Activated T-cell treated with anti-CD3 and anti-CD28 coated beads for 48 hours (primary cell): ENCODE measurements around the gene CUEDC1.

Experiments used
- DNase-seq: peaks from one replicate; pipeline ENCODE4 v3.0.0-alpha.2; 2020; ENCODE audit warnings: low read depth

The CUEDC1 gene, protein sequence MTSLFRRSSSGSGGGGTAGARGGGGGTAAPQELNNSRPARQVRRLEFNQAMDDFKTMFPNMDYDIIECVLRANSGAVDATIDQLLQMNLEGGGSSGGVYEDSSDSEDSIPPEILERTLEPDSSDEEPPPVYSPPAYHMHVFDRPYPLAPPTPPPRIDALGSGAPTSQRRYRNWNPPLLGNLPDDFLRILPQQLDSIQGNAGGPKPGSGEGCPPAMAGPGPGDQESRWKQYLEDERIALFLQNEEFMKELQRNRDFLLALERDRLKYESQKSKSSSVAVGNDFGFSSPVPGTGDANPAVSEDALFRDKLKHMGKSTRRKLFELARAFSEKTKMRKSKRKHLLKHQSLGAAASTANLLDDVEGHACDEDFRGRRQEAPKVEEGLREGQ

DNA sequence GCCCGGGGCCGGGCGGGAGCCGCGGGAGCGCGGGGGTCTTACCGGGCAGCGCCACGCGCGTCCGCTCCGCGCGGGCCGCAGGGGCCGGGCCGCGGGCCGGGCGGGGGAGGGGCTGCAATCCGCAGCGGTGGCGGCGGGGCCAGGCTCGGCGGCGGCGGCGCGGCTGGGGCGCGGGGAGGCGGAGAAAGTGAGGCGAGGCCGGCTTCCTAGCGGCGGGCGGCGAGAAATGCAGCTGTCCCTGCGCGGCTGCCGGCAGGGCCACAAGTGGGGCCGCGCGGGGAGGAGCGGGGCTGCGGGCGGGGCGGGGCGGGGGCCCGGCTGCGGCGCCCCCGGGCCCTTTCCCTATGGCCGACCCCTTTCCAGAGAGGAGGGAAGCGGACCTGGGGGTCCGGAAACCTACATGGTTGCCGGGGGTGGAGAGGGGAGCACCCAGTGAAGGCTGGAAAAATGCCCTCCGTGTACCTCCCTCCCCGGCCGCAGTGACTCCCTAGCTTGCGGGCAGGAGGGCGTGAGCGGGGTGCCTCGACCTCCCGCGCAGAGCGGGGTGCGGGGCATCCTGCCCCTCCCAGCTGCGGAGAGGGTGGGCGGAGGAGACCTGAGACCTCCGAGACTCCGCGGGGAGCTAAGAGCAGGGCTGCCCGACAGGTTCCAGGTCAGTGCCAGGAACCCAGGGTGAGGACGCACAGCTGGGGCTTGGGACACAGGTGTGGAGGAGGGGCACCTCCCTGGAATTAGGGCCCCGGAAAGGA lies at the start of gene CUEDC1:
Gene CUEDC1, minus strand, starts transcription at position 230 of the 749 bp plus-strand sequence. CDS start 69,848 bp downstream, outside the sequence.
- DNase-seq, result peak; percentile 64

DNA sequence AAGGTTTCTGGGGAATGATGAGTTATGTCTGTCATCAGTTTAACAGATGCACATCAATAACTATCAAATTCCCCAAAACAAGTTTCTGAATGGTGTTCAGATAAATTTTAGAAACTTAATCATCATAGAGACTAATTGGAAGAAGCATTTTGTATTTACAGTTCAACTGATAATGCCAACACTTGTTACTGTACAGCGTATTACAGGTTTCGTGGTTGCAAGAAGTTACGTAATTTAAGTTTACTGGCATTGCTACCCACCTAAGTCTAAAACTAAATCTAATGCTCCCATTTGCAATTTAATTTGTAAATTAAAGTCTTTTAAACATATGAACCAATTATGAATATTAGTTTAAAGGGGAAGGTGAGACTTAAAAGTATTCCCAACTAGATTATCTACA lies 48.8 kb upstream of the CUEDC1 start:
- DNase-seq, result no peak

DNA sequence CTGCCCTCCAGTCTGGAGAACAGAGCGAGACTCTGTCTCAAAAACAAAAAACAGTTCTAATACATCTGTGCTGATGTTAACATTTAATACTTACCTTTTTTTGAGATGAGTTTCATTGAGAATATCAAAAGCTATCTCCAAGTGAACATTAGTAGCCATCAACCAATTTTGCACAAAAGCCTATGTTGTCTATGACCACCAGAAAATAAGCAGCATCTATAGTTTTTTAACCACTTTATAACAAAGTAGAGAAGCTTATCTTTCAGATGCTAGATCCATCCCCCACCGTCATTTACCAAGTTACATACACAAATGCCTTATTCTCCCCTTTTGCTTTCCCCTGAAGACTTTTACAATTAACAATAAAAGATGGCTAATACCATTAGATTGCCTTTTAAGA lies 47.8 kb upstream of the CUEDC1 start:
- DNase-seq, result no peak

GRCh38 chr17:58002154-58002948 lies 47.1 kb upstream of the CUEDC1 start:
- DNase-seq, result no peak

GRCh38 chr17:58001461-58002124 lies 46.4 kb upstream of the CUEDC1 start:
- no peak for DNase-seq

DNA sequence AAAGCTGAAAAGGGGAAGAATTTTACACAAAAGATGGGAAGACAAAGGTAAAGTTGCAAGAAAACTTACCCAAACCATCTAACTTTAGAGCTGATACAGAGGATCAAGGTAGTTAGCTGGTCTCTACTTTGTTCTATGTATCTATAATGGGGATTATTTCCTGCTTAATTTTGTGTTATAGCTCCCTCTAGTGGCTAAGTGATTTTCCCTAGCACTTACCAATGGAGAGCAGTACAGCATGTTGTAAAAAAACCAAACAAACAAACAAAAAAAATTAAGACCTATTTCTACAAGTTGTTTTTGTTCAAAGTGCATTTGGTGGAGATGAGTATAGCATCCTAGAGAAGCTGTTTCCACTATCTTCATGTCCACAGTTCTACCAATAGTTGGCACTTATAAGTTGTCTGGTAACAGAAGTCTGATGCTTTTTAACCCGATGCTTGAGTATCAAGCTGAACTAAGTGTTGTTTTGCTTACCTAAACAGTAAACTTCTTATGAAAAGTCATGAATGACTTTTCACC lies 44.3 kb upstream of the CUEDC1 start:
- no peak for DNase-seq

DNA sequence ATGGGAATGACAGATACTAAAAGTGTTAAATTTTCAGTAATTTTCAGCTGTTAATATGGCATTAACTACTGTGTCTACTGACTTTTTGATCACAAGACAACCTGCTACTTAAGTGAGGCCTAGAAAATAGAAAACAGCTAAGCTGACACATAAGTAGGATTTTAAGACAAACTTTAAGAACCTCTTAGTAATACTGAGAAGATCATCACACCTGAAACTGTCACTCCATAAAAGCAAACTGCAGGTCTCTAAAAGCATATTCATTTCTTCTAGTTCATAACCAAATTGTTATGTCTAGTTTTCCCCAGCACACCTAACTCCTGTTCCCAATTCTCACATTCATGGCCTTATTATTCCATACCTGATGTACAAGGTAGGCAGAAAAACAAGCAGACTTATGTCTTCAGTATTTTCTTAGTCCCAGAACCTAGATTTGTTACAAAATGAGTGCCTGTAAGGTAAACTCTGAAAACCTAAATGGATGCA lies 43.8 kb upstream of the CUEDC1 start:
- DNase-seq, result no peak

DNA sequence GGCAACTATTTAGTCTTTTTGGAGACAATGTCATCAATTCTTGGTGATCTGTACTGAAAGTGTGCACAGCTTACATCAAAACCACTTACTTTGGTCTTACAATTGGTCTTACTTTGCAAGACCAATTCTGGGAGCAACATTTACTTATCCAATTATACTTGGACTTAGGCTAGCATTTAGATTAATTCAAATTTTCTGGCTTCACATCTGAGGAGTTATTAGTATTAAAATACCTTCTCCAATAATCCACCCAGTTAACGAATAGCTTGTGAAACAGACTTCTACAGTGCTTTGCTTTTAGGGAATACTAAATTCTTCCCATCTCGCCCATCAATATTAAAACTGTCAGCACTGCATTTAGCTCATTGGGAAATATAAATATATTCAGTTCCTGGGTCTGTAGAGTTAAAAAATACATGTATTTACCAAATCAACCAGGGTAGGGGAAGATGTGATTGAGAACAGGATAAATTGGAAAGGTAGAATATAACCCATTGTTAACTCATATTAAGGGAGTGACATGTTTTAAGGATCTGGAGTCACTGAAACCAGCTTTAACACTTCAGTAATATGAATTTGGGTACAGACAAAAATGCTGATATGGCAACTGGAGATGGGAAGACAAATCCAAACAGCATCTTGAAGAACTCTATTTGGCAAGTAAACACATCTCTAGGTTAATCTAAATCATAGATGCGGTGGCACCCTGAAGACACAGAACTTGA lies 42.0 kb upstream of the CUEDC1 start:
- no peak for DNase-seq

DNA sequence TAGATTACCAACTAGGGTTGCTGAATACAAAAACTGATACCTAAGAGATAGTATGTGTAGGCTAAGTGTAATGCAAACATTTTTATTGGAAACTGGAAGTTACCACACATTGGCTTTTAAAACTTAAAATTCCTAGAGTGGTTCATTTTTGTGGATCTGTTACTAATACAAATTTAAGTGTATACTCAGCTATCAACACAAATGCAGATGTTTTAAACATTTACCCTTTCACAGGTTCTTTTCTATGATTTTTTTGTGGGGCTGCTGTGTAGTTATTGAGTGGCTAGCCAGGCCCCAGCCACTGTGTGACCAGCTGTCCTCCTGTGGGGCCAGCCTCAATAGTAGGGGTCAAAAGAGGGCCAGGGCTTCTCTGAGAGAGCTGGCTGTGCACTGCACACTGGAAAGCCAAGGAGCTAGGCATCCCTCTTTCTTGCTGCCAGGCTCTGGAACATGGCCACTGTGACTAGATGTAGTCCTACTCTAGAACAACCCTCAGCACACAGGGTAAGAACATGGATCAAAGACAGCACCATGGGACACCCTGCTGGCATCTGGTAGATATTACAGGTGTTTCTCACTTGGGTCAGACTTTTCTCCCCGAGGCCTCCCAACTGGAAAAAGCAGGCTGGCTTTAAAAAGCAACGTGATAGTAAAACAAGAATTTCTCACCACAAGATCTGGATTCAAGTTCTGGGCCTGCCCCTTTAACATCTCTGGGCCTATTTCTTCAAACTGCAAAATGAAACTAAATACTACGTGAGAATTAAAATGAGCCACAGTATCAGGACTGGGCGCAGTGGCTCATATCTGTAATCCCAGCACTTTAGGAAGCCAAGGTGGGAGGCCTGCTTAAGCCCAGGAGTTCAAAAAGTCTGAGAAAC lies 40.1 kb upstream of the CUEDC1 start:
- peak; percentile 42 for DNase-seq

- no peak for DNase-seq
Observed at GRCh38 chr17:57994436-57994835, 39.2 kb upstream of the CUEDC1 start.

DNA sequence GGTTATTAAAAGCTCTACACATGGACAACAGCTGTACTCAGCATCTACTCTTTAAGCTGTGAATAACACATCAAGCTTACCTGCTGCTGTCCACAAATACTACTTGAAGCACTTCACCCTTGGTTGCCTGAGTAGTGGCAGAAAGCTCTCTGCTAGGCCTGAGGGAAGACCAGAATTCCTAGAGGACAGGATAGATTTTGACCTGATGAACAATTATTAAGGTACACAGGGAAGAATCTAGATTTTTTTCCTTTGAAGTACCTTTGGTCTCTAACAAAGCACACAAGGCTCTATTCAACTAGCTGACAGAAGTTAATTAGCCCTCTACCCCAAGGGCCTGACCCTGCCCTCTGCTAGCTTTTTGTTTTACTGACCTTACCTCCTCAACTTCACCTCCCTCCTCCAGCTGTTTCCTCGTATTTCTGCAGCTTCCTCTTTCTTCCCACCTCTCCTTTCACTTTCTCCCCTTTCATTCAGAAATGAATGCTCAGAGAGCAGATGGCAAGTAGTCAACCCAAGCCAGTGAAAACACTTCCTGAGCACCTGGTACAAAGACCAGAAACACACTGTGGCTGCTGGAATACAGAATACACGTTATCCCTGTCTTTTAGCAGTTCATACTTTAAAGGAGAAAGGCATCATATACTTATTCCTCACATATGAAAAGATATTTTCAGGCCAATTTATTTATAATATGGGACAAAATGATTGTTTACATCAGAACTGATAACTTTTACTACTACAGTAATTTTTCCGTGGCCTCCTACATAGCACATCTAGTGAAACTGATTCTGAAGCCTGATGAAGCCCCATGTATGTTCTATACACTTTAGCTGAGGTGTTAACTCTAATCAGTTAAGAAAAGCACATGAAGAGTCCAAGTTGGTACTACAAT lies 38.5 kb upstream of the CUEDC1 start:
- DNase-seq, result no peak

DNA sequence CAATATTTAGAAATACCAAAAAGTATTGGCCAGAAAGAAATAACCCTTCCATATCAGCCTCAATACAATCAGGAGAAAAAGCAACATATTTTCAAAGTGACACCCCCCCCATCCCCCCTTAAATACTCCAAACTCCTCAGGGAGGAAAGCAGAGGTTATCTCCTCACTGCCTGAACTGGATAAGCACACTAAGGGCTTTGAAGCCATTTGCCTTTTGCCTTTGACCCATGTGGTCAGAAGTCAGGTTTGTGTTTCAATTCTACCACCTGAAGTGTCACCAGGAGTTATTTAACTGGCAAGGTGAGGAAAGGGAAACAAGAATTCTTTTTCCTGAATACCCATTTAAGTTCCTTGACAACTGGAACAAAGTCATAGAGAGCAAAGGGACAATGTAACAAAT lies 36.3 kb upstream of the CUEDC1 start:
- DNase-seq, result no peak

DNA sequence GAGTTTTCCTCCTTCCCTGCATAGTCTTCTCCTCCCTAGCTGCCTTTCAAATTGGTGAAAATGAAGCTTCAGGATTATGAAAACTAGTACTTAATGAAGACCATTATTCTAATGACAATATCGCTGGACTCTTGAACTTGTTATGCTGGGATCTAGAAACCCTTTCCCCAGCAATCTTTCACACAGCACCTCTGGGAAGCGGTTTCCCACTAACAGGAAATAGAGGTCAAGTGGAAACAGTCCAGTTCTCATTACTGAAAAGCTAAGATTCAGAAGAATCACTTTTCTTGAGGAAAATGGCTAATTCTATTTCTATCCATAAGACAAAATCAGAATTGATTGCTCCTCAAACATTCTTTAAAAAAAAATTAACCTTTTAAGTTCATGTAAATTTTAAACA lies 34.8 kb upstream of the CUEDC1 start:
- no peak for DNase-seq

DNA sequence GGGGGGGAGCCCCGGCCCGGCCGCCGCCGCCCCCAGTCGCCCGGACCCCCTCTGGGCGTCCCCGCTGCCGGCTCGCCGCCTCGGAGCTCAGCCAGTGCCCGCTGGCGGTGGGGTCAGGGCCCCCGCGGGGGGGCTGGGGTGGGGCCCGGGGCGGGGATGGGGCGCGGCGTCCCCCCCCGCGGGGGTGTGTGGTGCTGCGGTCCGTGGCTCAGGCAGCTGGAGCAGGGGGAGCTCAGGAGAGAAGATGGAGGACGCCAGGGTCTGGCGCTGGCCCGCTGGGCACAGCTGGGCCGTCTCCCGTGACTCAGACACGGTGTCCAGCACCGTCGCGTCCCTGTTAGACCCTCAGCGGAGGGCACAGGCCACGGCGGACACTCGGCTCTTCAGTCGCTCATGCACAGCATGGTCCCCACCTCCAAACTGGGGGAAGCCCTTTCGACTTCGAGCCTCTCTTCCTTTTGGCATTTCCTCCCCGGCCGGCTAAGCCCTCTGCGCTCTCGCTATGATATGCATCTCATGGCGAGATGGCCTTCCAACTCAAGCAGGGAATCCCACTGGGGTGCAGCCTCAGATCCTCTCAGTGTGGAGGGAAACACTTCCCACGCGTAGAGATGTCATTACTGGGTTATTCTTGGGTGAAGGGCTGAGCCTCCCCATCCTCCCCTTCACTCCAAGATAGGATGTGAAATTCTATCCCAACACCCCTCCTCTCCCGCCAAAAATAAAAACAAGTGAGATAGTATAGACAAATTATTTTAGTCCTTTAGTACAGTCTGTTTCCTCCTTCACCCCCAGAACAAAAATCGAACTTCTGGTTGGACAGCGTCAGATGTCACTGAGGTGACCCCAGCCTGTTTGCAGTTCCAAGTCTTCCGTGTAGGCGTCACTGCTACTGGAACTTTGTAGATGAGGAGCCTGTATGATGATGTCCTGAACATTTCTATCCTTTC lies 33.4 kb upstream of the CUEDC1 start:
- no peak for DNase-seq

- DNase-seq, result peak; percentile 79
Observed at GRCh38 chr17:57987581-57988300, 32.5 kb upstream of the CUEDC1 start, which contains the start of gene VEZF1. TSS of gene VEZF1 (minus strand) at chr17:57988254. CDS start at chr17:57988111, 143 bp downstream.

GRCh38 chr17:57986841-57987580 lies 31.8 kb upstream of the CUEDC1 start:
- DNase-seq, result peak; percentile 34
